H9 (cell line): ENCODE measurements around the gene LMTK3. TPM values are rescaled to one million over a fixed set of nuclear protein-coding genes. Genes with fewer than 3 reads are reported as not detected.

Experiments
- DNase-seq: peaks from one replicate; pipeline ENCODE4 v3.0.0-alpha.2; 2017
- H2AFZ ChIP-seq: one replicate; pipeline ENCODE4 v1.6.1; 2013; ENCODE audit warnings: mild to moderate bottlenecking, low read length, control low read depth, moderate library complexity
- H2AK5ac ChIP-seq: 2 replicates; pipeline ENCODE4 v1.6.1; 2013; ENCODE audit warnings: low read length, control low read depth, mixed read lengths; ENCODE audit not compliant: insufficient read length
- H2BK120ac ChIP-seq: one replicate; pipeline ENCODE4 v1.6.1; 2013; ENCODE audit warnings: low read depth, mild to moderate bottlenecking, low read length, control low read depth, inconsistent platforms; ENCODE audit not compliant: poor library complexity, severe bottlenecking
- H2BK12ac ChIP-seq: 2 replicates; pipeline ENCODE4 v1.6.1; 2013; ENCODE audit warnings: low read length, control low read depth, mixed read lengths, low read depth; ENCODE audit not compliant: insufficient read length
- H2BK15ac ChIP-seq: 2 replicates; pipeline ENCODE4 v1.6.1; 2013; ENCODE audit warnings: low read depth, low read length, control low read depth
- H2BK20ac ChIP-seq: one replicate; pipeline ENCODE4 v1.6.1; 2013; ENCODE audit warnings: low read depth, mild to moderate bottlenecking, low read length, control low read depth, inconsistent platforms; ENCODE audit not compliant: poor library complexity, severe bottlenecking
- H2BK5ac ChIP-seq: 2 replicates; pipeline ENCODE4 v1.6.1; 2013; ENCODE audit warnings: low read length, control low read depth, mixed read lengths; ENCODE audit not compliant: insufficient read length
- H3K14ac ChIP-seq: 2 replicates; pipeline ENCODE4 v1.6.1; 2013; ENCODE audit warnings: low read length, control low read depth; ENCODE audit not compliant: insufficient read depth
- H3K18ac ChIP-seq: 2 replicates; pipeline ENCODE4 v1.6.1; 2013; ENCODE audit warnings: low read depth, mild to moderate bottlenecking, mixed read lengths, low read length, control low read depth; ENCODE audit not compliant: insufficient read length
- H3K23ac ChIP-seq: 2 replicates; pipeline ENCODE4 v1.6.1; 2013; ENCODE audit warnings: low read length, control low read depth, mixed read lengths, low read depth; ENCODE audit not compliant: insufficient read length
- H3K23me2 ChIP-seq: 2 replicates; pipeline ENCODE4 v1.6.1; 2013; ENCODE audit warnings: low read depth, mild to moderate bottlenecking, mixed read lengths, low read length, control low read depth; ENCODE audit not compliant: insufficient read length, poor library complexity, severe bottlenecking
- H3K27ac ChIP-seq: 2 replicates; pipeline ENCODE4 v1.5.1; 2013; ENCODE audit warnings: low read length, control low read depth, mixed read lengths, low read depth; ENCODE audit not compliant: insufficient read length
- H3K27me3 ChIP-seq: 2 replicates; pipeline ENCODE4 v1.6.1; 2013; ENCODE audit warnings: low read length, control low read depth, inconsistent platforms; ENCODE audit not compliant: insufficient read depth
- H3K4ac ChIP-seq: 2 replicates; pipeline ENCODE4 v1.6.1; 2013; ENCODE audit warnings: low read depth, mild to moderate bottlenecking, control low read depth, inconsistent platforms, low read length, moderate library complexity
- H3K4me1 ChIP-seq: 2 replicates; pipeline ENCODE4 v1.6.1; 2013; ENCODE audit warnings: low read length, control low read depth, inconsistent platforms; ENCODE audit not compliant: insufficient read depth
- H3K4me2 ChIP-seq: 2 replicates; pipeline ENCODE4 v1.6.1; 2013; ENCODE audit warnings: low read length, control low read depth, mixed read lengths; ENCODE audit not compliant: insufficient read length, insufficient read depth
- H3K56ac ChIP-seq: 2 replicates; pipeline ENCODE4 v1.6.1; 2013; ENCODE audit warnings: low read depth, mild to moderate bottlenecking, mixed read lengths, low read length, control low read depth; ENCODE audit not compliant: insufficient read length
- H3K79me1 ChIP-seq: 2 replicates; pipeline ENCODE4 v1.6.1; 2013; ENCODE audit warnings: low read depth, mild to moderate bottlenecking, moderate library complexity, low read length, control low read depth, inconsistent platforms; ENCODE audit not compliant: insufficient read depth, poor library complexity, severe bottlenecking
- H3K79me2 ChIP-seq: 2 replicates; pipeline ENCODE4 v1.6.1; 2013; ENCODE audit warnings: low read length, control low read depth, inconsistent platforms; ENCODE audit not compliant: insufficient read depth
- H3K9ac ChIP-seq: 2 replicates; pipeline ENCODE4 v1.6.1; 2013; ENCODE audit warnings: low read length, control low read depth, mixed read lengths; ENCODE audit not compliant: insufficient read length; ENCODE audit errors: extremely low read depth
- H3K9me3 ChIP-seq: one replicate; pipeline ENCODE4 v1.6.1; 2013; ENCODE audit warnings: low read depth, low read length, inconsistent platforms; ENCODE audit not compliant: control insufficient read depth
- H3T11ph ChIP-seq: one replicate; pipeline ENCODE4 v1.6.1; 2013; ENCODE audit warnings: mild to moderate bottlenecking, low read length, control low read depth, inconsistent platforms
- H4K20me1 ChIP-seq: one replicate; pipeline ENCODE4 v1.6.1; 2013; ENCODE audit not compliant: control insufficient read depth, insufficient read length, insufficient read depth
- H4K5ac ChIP-seq: 2 replicates; pipeline ENCODE4 v1.6.1; 2013; ENCODE audit warnings: low read depth, mild to moderate bottlenecking, mixed read lengths, low read length, control low read depth; ENCODE audit not compliant: insufficient read length
- H4K8ac ChIP-seq: replicated peaks from 2 replicates; pipeline ENCODE4 v1.6.1; 2013; ENCODE audit warnings: low read length, control low read depth, mixed read lengths, low read depth; ENCODE audit not compliant: insufficient read length
- H4K91ac ChIP-seq: 2 replicates; pipeline ENCODE4 v1.6.1; 2013; ENCODE audit warnings: low read depth, mild to moderate bottlenecking, moderate library complexity, mixed read lengths, low read length, control low read depth; ENCODE audit not compliant: insufficient read length
- H3K27ac Mint-ChIP-seq, 3 experiments: 2 replicates in 2 of 3; 3 replicates in 1 of 3; pipeline ENCODE4 v1.8.0; 2020 to 2021; ENCODE audit warnings: mixed read lengths in 3 of 3, mild to moderate bottlenecking in 1 of 3, moderate library complexity in 1 of 3
- H3K27me3 Mint-ChIP-seq: 2 replicates; pipeline ENCODE4 v1.8.0; 2021; ENCODE audit warnings: low read depth, mild to moderate bottlenecking, moderate library complexity, mixed read lengths
- H3K36me3 Mint-ChIP-seq, 3 experiments: 2 replicates in 2 of 3; 3 replicates in 1 of 3; pipeline ENCODE4 v1.8.0; 2020 to 2021; ENCODE audit warnings: low read depth in 3 of 3, mixed read lengths in 3 of 3; ENCODE audit not compliant: insufficient read depth in 1 of 3
- H3K4me1 Mint-ChIP-seq, 2 experiments: 2 replicates each; pipeline ENCODE4 v1.8.0; 2020; ENCODE audit warnings: mixed read lengths in 2 of 2
- H3K4me3 Mint-ChIP-seq, 2 experiments: 2 replicates in 1 of 2; 3 replicates in 1 of 2; pipeline ENCODE4 v1.8.0; 2020 to 2021; ENCODE audit warnings: mild to moderate bottlenecking in 2 of 2, mixed read lengths in 2 of 2, moderate library complexity in 1 of 2
- H3K9me3 Mint-ChIP-seq, 2 experiments: 2 replicates in 1 of 2; 3 replicates in 1 of 2; pipeline ENCODE4 v1.8.0; 2020; ENCODE audit warnings: mild to moderate bottlenecking in 2 of 2, mixed read lengths in 2 of 2, moderate library complexity in 1 of 2
- WGBS: extraction: QIAGEN DNeasy Blood & Tissue Kit; methylation state at CpG from one replicate; pipeline ENCODE4 v1.1.7; 2013; ENCODE audit warnings: missing lambda C conversion rate, low lambda C conversion rate, mixed read lengths; ENCODE audit not compliant: insufficient read length; ENCODE audit errors: extremely low coverage; 5-methylcytosine and 5-hydroxymethylcytosine counted together
- total RNA-seq: library from RNA; stranded (reverse); gene quantifications from 2 replicates; pipeline ENCODE4 v1.2.1, GENCODE V29; 2021
- TF ChIP-seq, protein P1 (sequence below): fragments of 200-600 bp; sonication (generic); conservative IDR thresholded peaks from 3 replicates; pipeline ENCODE4 v1.8.0; 2021; ENCODE audit warnings: antibody characterized with exemption, mild to moderate bottlenecking

LMTK3 gene
- total RNA-seq, 1 experiment from 2014 or later: 14.4 TPM

DNA sequence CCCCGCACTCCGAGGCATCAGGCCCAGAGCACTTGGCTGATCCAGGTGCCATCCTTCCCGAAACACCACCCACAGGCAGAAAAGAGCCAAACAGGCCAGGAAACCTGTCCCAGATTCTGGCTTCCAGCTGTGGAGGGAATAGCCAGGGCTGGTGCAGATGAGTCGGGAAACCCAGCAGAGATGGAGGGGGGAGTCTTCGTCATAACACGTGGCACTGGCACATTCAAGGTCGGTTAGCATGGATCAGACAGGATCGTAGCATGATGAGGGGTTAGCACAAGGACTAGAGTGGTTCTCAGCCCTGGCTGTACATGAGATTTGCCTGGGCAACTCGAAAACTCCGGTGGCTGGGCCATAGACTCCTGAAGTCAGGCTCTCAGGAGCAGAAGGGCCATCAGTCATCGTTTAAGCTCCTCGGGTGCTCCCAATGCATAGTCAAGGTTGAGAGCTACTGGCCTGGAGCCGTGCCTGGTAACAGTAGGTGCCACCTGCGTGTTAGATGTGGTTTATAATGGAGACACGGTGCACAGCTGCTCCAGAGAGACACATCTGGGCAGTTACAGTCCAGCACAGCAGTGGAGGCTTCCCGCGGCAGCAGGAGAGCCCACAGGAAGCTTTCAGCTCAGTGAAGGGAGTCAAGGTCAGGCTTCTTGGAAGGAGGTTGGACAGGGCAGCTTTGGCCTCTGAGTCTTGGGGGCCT lies 36.1 kb downstream of the LMTK3 start:
- H3K4me2 ChIP-seq: no peak overlapping the region

More for the DNA sequence above, 36.1 kb downstream of the LMTK3 start:
- H2AK5ac ChIP-seq: no peak overlapping the region
- no peak overlapping the region for H4K8ac ChIP-seq
- no peak overlapping the region; a peak in 1 of 5 replicates for H3K4me3 Mint-ChIP-seq
- no peak for DNase-seq
- H2BK5ac ChIP-seq: no peak overlapping the region
- no CpG with 5 or more reads among the region's 17 CpGs for WGBS
- H3K23me2 ChIP-seq: no peaks in the 10 kb centered on the region
- H3K23ac ChIP-seq: no peak overlapping the region
- no peak overlapping the region for H4K91ac ChIP-seq
- no peak overlapping the region for H3T11ph ChIP-seq
- H3K4me1 Mint-ChIP-seq: peaks cover 0 to 2% of the 10 kb centered on the region in 2 experiments; a peak in 1 of 4 replicates
- TF ChIP-seq, protein P1, sequence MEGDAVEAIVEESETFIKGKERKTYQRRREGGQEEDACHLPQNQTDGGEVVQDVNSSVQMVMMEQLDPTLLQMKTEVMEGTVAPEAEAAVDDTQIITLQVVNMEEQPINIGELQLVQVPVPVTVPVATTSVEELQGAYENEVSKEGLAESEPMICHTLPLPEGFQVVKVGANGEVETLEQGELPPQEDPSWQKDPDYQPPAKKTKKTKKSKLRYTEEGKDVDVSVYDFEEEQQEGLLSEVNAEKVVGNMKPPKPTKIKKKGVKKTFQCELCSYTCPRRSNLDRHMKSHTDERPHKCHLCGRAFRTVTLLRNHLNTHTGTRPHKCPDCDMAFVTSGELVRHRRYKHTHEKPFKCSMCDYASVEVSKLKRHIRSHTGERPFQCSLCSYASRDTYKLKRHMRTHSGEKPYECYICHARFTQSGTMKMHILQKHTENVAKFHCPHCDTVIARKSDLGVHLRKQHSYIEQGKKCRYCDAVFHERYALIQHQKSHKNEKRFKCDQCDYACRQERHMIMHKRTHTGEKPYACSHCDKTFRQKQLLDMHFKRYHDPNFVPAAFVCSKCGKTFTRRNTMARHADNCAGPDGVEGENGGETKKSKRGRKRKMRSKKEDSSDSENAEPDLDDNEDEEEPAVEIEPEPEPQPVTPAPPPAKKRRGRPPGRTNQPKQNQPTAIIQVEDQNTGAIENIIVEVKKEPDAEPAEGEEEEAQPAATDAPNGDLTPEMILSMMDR: no peak
- peak overlapping the region in 1 of 3 experiments; percentile 95; a peak in 2 of 7 replicates for H3K27ac Mint-ChIP-seq
- H2BK15ac ChIP-seq: no peak overlapping the region
- no peak overlapping the region for H3K27ac ChIP-seq
- H3K36me3 Mint-ChIP-seq: peaks cover 54 to 80% (median 69%) of the 10 kb centered on the region in 3 experiments
- H3K4ac ChIP-seq: no peak overlapping the region
- H3K27me3 ChIP-seq: no peaks in the 10 kb centered on the region
- no peaks in the 10 kb centered on the region; a peak in 1 of 5 replicates for H3K9me3 Mint-ChIP-seq
- H3K4me1 ChIP-seq: no peaks in the 10 kb centered on the region
- H3K14ac ChIP-seq: no peak overlapping the region
- no peak overlapping the region for H3K56ac ChIP-seq
- H3K9me3 ChIP-seq: no peaks in the 10 kb centered on the region
- H2BK20ac ChIP-seq: no peak overlapping the region
- no peaks in the 10 kb centered on the region for H3K27me3 Mint-ChIP-seq
- H4K5ac ChIP-seq: no peak overlapping the region
- no peaks in the 10 kb centered on the region for H3K79me1 ChIP-seq
- no peak overlapping the region for H2BK12ac ChIP-seq
- H2AFZ ChIP-seq: no peak overlapping the region
- no peaks in the 10 kb centered on the region for H4K20me1 ChIP-seq
- H3K18ac ChIP-seq: no peak overlapping the region
- H3K79me2 ChIP-seq: no peaks in the 10 kb centered on the region
- no peak overlapping the region for H2BK120ac ChIP-seq
- H3K9ac ChIP-seq: no peak overlapping the region
